Natural killer cell (primary cell): Measurements from ENCODE around the gene TSPO2. TPM values are rescaled to one million over a fixed set of nuclear protein-coding genes. Genes with fewer than 3 reads are reported as not detected.

Experiments used
- ATAC-seq, 3 donors: fragments of 150-1000 bp in 2 of 3; fragments of 200-7000 bp in 1 of 3; cut with Tn5 transposase; 1 replicate in 1 of 3; 2 replicates in 2 of 3; pipeline ENCODE4 v1.10.0; 2021; ENCODE audit warnings: mild to moderate bottlenecking in 2 of 3, moderate library complexity in 2 of 3
- DNase-seq, 2 donors: peaks; one replicate each; pipeline versions ENCODE4 v3.0.0 to v3.0.0-alpha.2; 2013 to 2021; ENCODE audit warnings: mixed read lengths in 1 of 2
- H3K27ac ChIP-seq: one replicate; pipeline ENCODE4 v1.5.1; 2013; ENCODE audit warnings: mild to moderate bottlenecking, low read length
- H3K27me3 ChIP-seq: one replicate; pipeline ENCODE4 v1.6.1; 2013; ENCODE audit warnings: low read length; ENCODE audit not compliant: control insufficient read depth, insufficient read depth
- H3K36me3 ChIP-seq: one replicate; pipeline ENCODE4 v1.6.1; 2013; ENCODE audit warnings: low read length; ENCODE audit not compliant: control insufficient read depth, insufficient read depth
- H3K4me1 ChIP-seq: one replicate; pipeline ENCODE4 v1.6.1; 2013; ENCODE audit warnings: low read length; ENCODE audit not compliant: control insufficient read depth, insufficient read depth
- H3K4me3 ChIP-seq: one replicate; pipeline ENCODE4 v1.5.1; 2013; ENCODE audit warnings: low read length
- H3K9me3 ChIP-seq: one replicate; pipeline ENCODE4 v1.6.1; 2013; ENCODE audit warnings: low read length; ENCODE audit not compliant: control insufficient read depth, insufficient read depth
- H3K27ac Mint-ChIP-seq, 2 donors: one replicate each; pipeline ENCODE4 v1.8.0; 2022; ENCODE audit warnings: mild to moderate bottlenecking in 2 of 2, mixed read lengths in 2 of 2, moderate library complexity in 1 of 2
- H3K27me3 Mint-ChIP-seq, 2 donors: one replicate each; pipeline ENCODE4 v1.8.0; 2022; ENCODE audit warnings: low read depth in 2 of 2, mixed read lengths in 2 of 2
- H3K36me3 Mint-ChIP-seq: one replicate; pipeline ENCODE4 v1.8.0; 2022; ENCODE audit warnings: mixed read lengths
- H3K4me1 Mint-ChIP-seq, 2 donors: one replicate each; pipeline ENCODE4 v1.8.0; 2022; ENCODE audit warnings: mixed read lengths in 2 of 2
- H3K4me3 Mint-ChIP-seq: one replicate; pipeline ENCODE4 v1.8.0; 2022; ENCODE audit warnings: mild to moderate bottlenecking, moderate library complexity, mixed read lengths
- H3K9me3 Mint-ChIP-seq, 2 donors: one replicate each; pipeline ENCODE4 v1.8.0; 2022; ENCODE audit warnings: mixed read lengths in 2 of 2
- CTCF ChIP-seq: fragments of 200-600 bp; IDR thresholded peaks from one replicate; pipeline ENCODE4 v1.8.0; 2022; ENCODE audit warnings: antibody characterized with exemption
- WGBS: methylation state at CpG from one replicate; pipeline ENCODE4 v1.1.7; 2013; ENCODE audit warnings: missing lambda C conversion rate; ENCODE audit not compliant: insufficient coverage; 5-methylcytosine and 5-hydroxymethylcytosine counted together
- intact Hi-C: fragments of 100-400 bp; cut with micrococcal nuclease; formaldehyde crosslinking; loops from one replicate; pipeline ENCODE4 v1.14.2; 2022
- total RNA-seq, 4 donors: library from RNA; stranded (reverse); fragments of 120-200 nt in 1 of 4; gene quantifications; one replicate each; pipeline versions ENCODE4 v1.2.3 to v1.2.4, GENCODE V29; 2013 to 2022

The TSPO2 gene
- total RNA-seq, 3 donors from 2014 or later (not counting 1 experiment from before 2014, with no cell fraction given) = not detected

GRCh38 chr6:41071923-41072835, 29.9 kb downstream of the TSPO2 start, which contains the start of gene OARD1:
Gene OARD1 (minus strand): TSS chr6:41072356. CDS start chr6:41071634, 722 bp downstream.
- DNase-seq (peak; percentile 100), ATAC-seq (peak; percentile 64 to 82 (median 70))
- Mint-ChIP-seq H3K27me3 (no peaks in the 10 kb centered on the region), H3K4me3 (peak within 1 kb of the TSS; percentile 92), H3K9me3 (no peaks in the 10 kb centered on the region), H3K36me3 (peaks cover under 1% of the 10 kb centered on the region), H3K27ac (peak within 1 kb of the TSS; percentile 94 to 98), H3K4me1 (peaks cover 46 to 51% of the 10 kb centered on the region in 2 donors)
- Histone ChIP-seq H3K9me3 (no peaks in the 10 kb centered on the region), H3K4me3 (peak within 1 kb of the TSS; percentile 99), H3K27me3 (no peaks in the 10 kb centered on the region), H3K4me1 (peaks cover 9% of the 10 kb centered on the region), H3K36me3 (peaks cover 22% of the 10 kb centered on the region), H3K27ac (peak within 1 kb of the TSS; percentile 99)
- TF ChIP-seq CTCF = no peak
- WGBS = under 1% methylated on average over 59 of the region's 63 CpGs
- intact Hi-C loops = loop anchor here (2.0 to 5.0 kb wide), 2 partner anchors 260 to 661 kb away; no protein-coding TSS in a partner anchor

- Mint-ChIP-seq H3K4me3 (peak within 1 kb of the TSS; percentile 92), H3K27ac (peak within 1 kb of the TSS; percentile 94 to 98), H3K36me3 (no peaks in the 10 kb centered on the region), H3K9me3 (no peaks in the 10 kb centered on the region), H3K4me1 (peaks cover 46 to 51% of the 10 kb centered on the region in 2 donors), H3K27me3 (no peaks in the 10 kb centered on the region)
- H3K27ac ChIP-seq = peak within 1 kb of the TSS; percentile 99
- ATAC-seq = peak; percentile 68 to 85 (median 71)
- no peaks in the 10 kb centered on the region for H3K27me3 ChIP-seq
- no peak for TF ChIP-seq CTCF
- H3K4me1 ChIP-seq = peaks cover 9% of the 10 kb centered on the region
- peak in 1 of 2 donors; percentile 100 for DNase-seq
- peak within 1 kb of the TSS; percentile 99 for H3K4me3 ChIP-seq
- no peaks in the 10 kb centered on the region for H3K9me3 ChIP-seq
- WGBS = 0% methylated on average over 37 of the region's 37 CpGs
- H3K36me3 ChIP-seq = peaks cover 16% of the 10 kb centered on the region
- intact Hi-C loops = loop anchor here (2.0 to 5.0 kb wide), 2 partner anchors 259 to 660 kb away; no protein-coding TSS in a partner anchor
Observed at GRCh38 chr6:41072836-41073202, 30.6 kb downstream of the TSPO2 start, which contains the start of gene NFYA. Gene NFYA (plus strand): TSS chr6:41072974. CDS start chr6:41079090, 6,116 bp downstream.

- Histone ChIP-seq H3K27me3 (no peaks in the 10 kb centered on the region), H3K36me3 (peaks cover 10% of the 10 kb centered on the region), H3K9me3 (no peaks in the 10 kb centered on the region), H3K4me1 (peaks cover 9% of the 10 kb centered on the region), H3K27ac (peak overlapping the region; percentile 99), H3K4me3 (peak overlapping the region; percentile 99)
- DNase-seq = peak; percentile 73 to 88
- Mint-ChIP-seq H3K27me3 (no peaks in the 10 kb centered on the region), H3K4me3 (peak overlapping the region; percentile 92), H3K36me3 (no peaks in the 10 kb centered on the region), H3K27ac (peak overlapping the region; percentile 94 to 98), H3K9me3 (no peaks in the 10 kb centered on the region), H3K4me1 (peaks cover 46 to 51% of the 10 kb centered on the region in 2 donors)
- peak; percentile 9 to 12 (median 10) for ATAC-seq
- peak; percentile 58 for TF ChIP-seq CTCF
- WGBS = under 1% methylated on average over 74 of the region's 74 CpGs
- intact Hi-C loops = loop anchor here (2.0 to 5.0 kb wide), 2 partner anchors 259 to 659 kb away; no protein-coding TSS in a partner anchor
Observed at GRCh38 chr6:41073203-41073967, 31.1 kb downstream of the TSPO2 start.
